Measurements from ENCODE around the gene VEZF1.
A peak's percentile ranks its signal among the peaks of the same experiment; 100 is the strongest.

Gene VEZF1

GRCh38 chr17:57990037-57990436 lies 2.0 kb upstream of the VEZF1 start:
- peak overlapping the region; percentile 9 for H3K4me3 Mint-ChIP-seq
- no peaks in the 10 kb centered on the region for H3K27me3 Mint-ChIP-seq

GRCh38 chr17:57988301-57989250 lies 522 bp upstream of the VEZF1 start:
- DNase-seq (ENCODE audit: low spot score in 2 of 2): peak in 1 of 2 donors; percentile 73
- H3K4me3 Mint-ChIP-seq: peak overlapping the region; percentile 92
- no peaks in the 10 kb centered on the region for H3K9me3 Mint-ChIP-seq
- no peaks in the 10 kb centered on the region for H3K27me3 Mint-ChIP-seq
- peaks cover 28% of the 10 kb centered on the region for H3K4me1 Mint-ChIP-seq
- H3K27ac Mint-ChIP-seq: peak overlapping the region; percentile 89
- peaks cover 1% of the 10 kb centered on the region for H3K36me3 Mint-ChIP-seq
- peak; percentile 77 for ATAC-seq (ENCODE audit: low read depth)

More at GRCh38 chr17:57990037-57990436, 2.0 kb upstream of the VEZF1 start:
- Mint-ChIP-seq H3K4me1 (peaks cover 23% of the 10 kb centered on the region), H3K27ac (no peak overlapping the region), H3K9me3 (no peaks in the 10 kb centered on the region), H3K36me3 (no peaks in the 10 kb centered on the region)
- ATAC-seq (ENCODE audit: low read depth) (no peak), DNase-seq (ENCODE audit: low spot score in 2 of 2) (no peak)

GRCh38 chr17:57986841-57987580 lies 1.0 kb downstream of the VEZF1 start:
- DNase-seq (ENCODE audit: low spot score in 2 of 2) (no peak), ATAC-seq (ENCODE audit: low read depth) (no peak)
- H3K27me3 Mint-ChIP-seq: no peaks in the 10 kb centered on the region
- peak overlapping the region; percentile 92 for H3K27ac Mint-ChIP-seq
- H3K4me1 Mint-ChIP-seq: peaks cover 29% of the 10 kb centered on the region
- peaks cover 9% of the 10 kb centered on the region for H3K36me3 Mint-ChIP-seq
- no peaks in the 10 kb centered on the region for H3K9me3 Mint-ChIP-seq
- H3K4me3 Mint-ChIP-seq: peak overlapping the region; percentile 96

GRCh38 chr17:57985675-57985974 lies 2.4 kb downstream of the VEZF1 start:
- Mint-ChIP-seq H3K27me3 (no peaks in the 10 kb centered on the region), H3K36me3 (peaks cover 14% of the 10 kb centered on the region), H3K4me1 (peaks cover 31% of the 10 kb centered on the region), H3K4me3 (no peak overlapping the region), H3K9me3 (no peaks in the 10 kb centered on the region), H3K27ac (no peak overlapping the region)
- ATAC-seq (ENCODE audit: low read depth) (no peak), DNase-seq (ENCODE audit: low spot score in 2 of 2) (no peak)

- Mint-ChIP-seq H3K27me3 (no peaks in the 10 kb centered on the region), H3K4me3 (no peak overlapping the region), H3K9me3 (no peaks in the 10 kb centered on the region)
Observed at GRCh38 chr17:57984936-57985674, 2.9 kb downstream of the VEZF1 start.

GRCh38 chr17:57984261-57984890 lies 3.7 kb downstream of the VEZF1 start:
- Mint-ChIP-seq H3K27ac (no peak overlapping the region), H3K27me3 (no peaks in the 10 kb centered on the region), H3K36me3 (peaks cover 14% of the 10 kb centered on the region), H3K4me3 (no peak overlapping the region), H3K9me3 (no peaks in the 10 kb centered on the region), H3K4me1 (peaks cover 31% of the 10 kb centered on the region)
- DNase-seq (ENCODE audit: low spot score in 2 of 2) (no peak), ATAC-seq (ENCODE audit: low read depth) (no peak)

More at GRCh38 chr17:57984936-57985674, 2.9 kb downstream of the VEZF1 start:
- Mint-ChIP-seq H3K4me1 (peaks cover 31% of the 10 kb centered on the region), H3K27ac (no peak overlapping the region), H3K36me3 (peaks cover 14% of the 10 kb centered on the region)
- no peak for DNase-seq (ENCODE audit: low spot score in 2 of 2)
- ATAC-seq (ENCODE audit: low read depth): no peak

GRCh38 chr17:57983446-57983845 lies 4.6 kb downstream of the VEZF1 start:
- DNase-seq (ENCODE audit: low spot score in 2 of 2): no peak
- H3K36me3 Mint-ChIP-seq: peaks cover 20% of the 10 kb centered on the region
- H3K27me3 Mint-ChIP-seq: no peaks in the 10 kb centered on the region
- ATAC-seq (ENCODE audit: low read depth): no peak
- no peak overlapping the region for H3K27ac Mint-ChIP-seq
- H3K4me3 Mint-ChIP-seq: no peak overlapping the region
- peaks cover 28% of the 10 kb centered on the region for H3K4me1 Mint-ChIP-seq
- H3K9me3 Mint-ChIP-seq: no peaks in the 10 kb centered on the region

GRCh38 chr17:57982452-57983170 lies 5.4 kb downstream of the VEZF1 start:
- Mint-ChIP-seq H3K9me3 (no peaks in the 10 kb centered on the region), H3K27me3 (no peaks in the 10 kb centered on the region), H3K4me1 (peaks cover 28% of the 10 kb centered on the region), H3K4me3 (no peak overlapping the region), H3K36me3 (peaks cover 26% of the 10 kb centered on the region), H3K27ac (no peak overlapping the region)
- no peak for ATAC-seq (ENCODE audit: low read depth)
- no peak for DNase-seq (ENCODE audit: low spot score in 2 of 2)

- no peak for DNase-seq (ENCODE audit: low spot score in 2 of 2)
- Mint-ChIP-seq H3K9me3 (no peaks in the 10 kb centered on the region), H3K4me3 (no peak overlapping the region), H3K27ac (no peak overlapping the region), H3K36me3 (peaks cover 40% of the 10 kb centered on the region), H3K27me3 (no peaks in the 10 kb centered on the region), H3K4me1 (peaks cover 26% of the 10 kb centered on the region)
- ATAC-seq (ENCODE audit: low read depth): no peak
Observed at GRCh38 chr17:57980522-57980921, 7.5 kb downstream of the VEZF1 start.

GRCh38 chr17:57979076-57979475 lies 9.0 kb downstream of the VEZF1 start:
- ATAC-seq (ENCODE audit: low read depth): no peak
- peaks cover 44% of the 10 kb centered on the region for H3K36me3 Mint-ChIP-seq
- H3K4me1 Mint-ChIP-seq: peaks cover 20% of the 10 kb centered on the region

GRCh38 chr17:57976594-57976993 lies 11.5 kb downstream of the VEZF1 start:
- H3K27ac Mint-ChIP-seq: no peak overlapping the region
- no peak overlapping the region for H3K4me3 Mint-ChIP-seq
- DNase-seq (ENCODE audit: low spot score in 2 of 2) (no peak), ATAC-seq (ENCODE audit: low read depth) (no peak)
- H3K36me3 Mint-ChIP-seq: peaks cover 35% of the 10 kb centered on the region
- H3K9me3 Mint-ChIP-seq: no peaks in the 10 kb centered on the region
- no peaks in the 10 kb centered on the region for H3K27me3 Mint-ChIP-seq
- H3K4me1 Mint-ChIP-seq: peaks cover 4% of the 10 kb centered on the region

More at GRCh38 chr17:57979076-57979475, 9.0 kb downstream of the VEZF1 start:
- no peak for DNase-seq (ENCODE audit: low spot score in 2 of 2)
- Mint-ChIP-seq H3K9me3 (no peaks in the 10 kb centered on the region), H3K27me3 (no peaks in the 10 kb centered on the region), H3K27ac (no peak overlapping the region), H3K4me3 (no peak overlapping the region)

GRCh38 chr17:57975044-57975443 lies 13.0 kb downstream of the VEZF1 start:
- H3K36me3 Mint-ChIP-seq: peaks cover 34% of the 10 kb centered on the region
- ATAC-seq (ENCODE audit: low read depth): no peak
- no peak overlapping the region for H3K27ac Mint-ChIP-seq
- H3K27me3 Mint-ChIP-seq: no peaks in the 10 kb centered on the region
- DNase-seq (ENCODE audit: low spot score in 2 of 2): no peak
- H3K4me1 Mint-ChIP-seq: peaks cover 4% of the 10 kb centered on the region
- no peak overlapping the region for H3K4me3 Mint-ChIP-seq
- no peaks in the 10 kb centered on the region for H3K9me3 Mint-ChIP-seq

Data from memory B cell (primary cell).